HT-29 (cell line): ENCODE results near the gene CSE1L. TPM values are rescaled to one million over a fixed set of nuclear protein-coding genes. Genes with fewer than 3 reads are reported as not detected.
"Not testable (repeated sequence)": the region's sequence is repeated elsewhere in the genome, so short reads cannot be mapped to it uniquely, and the experiment has no call there.

Source experiments
- DNase-seq: peaks from one replicate; pipeline ENCODE4 v3.0.0-alpha.2; 2015; ENCODE audit warnings: low spot score
- small RNA-seq: library from RNA; depleted of rRNA; stranded (forward); fragments of <200 nt; gene quantifications from one replicate; pipeline ENCODE3, GENCODE V24; 2014
- total RNA-seq: library from RNA; depleted of rRNA; stranded (reverse); fragments of >200 nt; shearing (Covaris generic); gene quantifications from 2 replicates; pipeline ENCODE4 v1.2.3, GENCODE V29; 2014; rRNA removed

The CSE1L gene
- total RNA-seq, 1 experiment from 2014 or later, result 112 TPM

GRCh38 chr20:49123982-49124381, 77.9 kb downstream of the CSE1L start:
- DNase-seq, result no peak

- DNase-seq, result peak; percentile 94
Measured at GRCh38 chr20:49132995-49133478, 86.9 kb downstream of the CSE1L start.

- DNase-seq, result no peak
Measured at GRCh38 chr20:49133571-49133970, 87.5 kb downstream of the CSE1L start.

- not testable (repeated sequence) for DNase-seq
Measured at GRCh38 chr20:49134797-49135196, 88.7 kb downstream of the CSE1L start.

- DNase-seq, result no peak
Measured at GRCh38 chr20:49136817-49137571, 90.9 kb downstream of the CSE1L start.

GRCh38 chr20:49138431-49138830, 92.3 kb downstream of the CSE1L start:
- no peak for DNase-seq

GRCh38 chr20:49140411-49140810, 94.3 kb downstream of the CSE1L start:
- no peak for DNase-seq

GRCh38 chr20:49140834-49141233, 94.7 kb downstream of the CSE1L start:
- no peak for DNase-seq

Small RNA genes lying within 50 kb of the gene (small RNA-seq; reads per million reads assigned to genes)
- gene SNAP23P1, result not detected

Other genes starting within 250 kb of the CSE1L start
- 0.05 and 0.31 TPM in 2 replicates for gene PREX1, start 218.3 kb upstream of the CSE1L start, total RNA-seq
- gene ARFGEF2, start 124.6 kb upstream of the CSE1L start, total RNA-seq, result 31.3 and 31.8 TPM in 2 replicates
- 59.1 and 59.3 TPM in 2 replicates for gene STAU1, start 142.0 kb downstream of the CSE1L start, total RNA-seq
- 75.5 and 85.9 TPM in 2 replicates for gene DDX27, start 173.1 kb downstream of the CSE1L start, total RNA-seq
- gene ZNFX1, start 231.7 kb downstream of the CSE1L start, total RNA-seq, result 26.3 and 30.5 TPM in 2 replicates